ENCODE results near the gene SBNO2.

Gene SBNO2

GRCh38 chr19:1125601-1126467 lies 48.2 kb downstream of the SBNO2 start:
- no peak for TF ChIP-seq CTCF (IDR thresholded peaks at IDR 0.05; ENCODE audit: control insufficient read depth, extremely low read depth, insufficient read depth)
- DNase-seq (ENCODE audit: low read depth) = no peak
- no peak overlapping the region for H3K4me3 ChIP-seq (ENCODE audit: low read depth, low read length)

GRCh38 chr19:1123885-1124677 lies 50.0 kb downstream of the SBNO2 start:
- no peak for TF ChIP-seq CTCF (IDR thresholded peaks at IDR 0.05; ENCODE audit: control insufficient read depth, extremely low read depth, insufficient read depth)
- no peak overlapping the region for H3K4me3 ChIP-seq (ENCODE audit: low read depth, low read length)
- DNase-seq (ENCODE audit: low read depth) = no peak

- H3K4me3 ChIP-seq (ENCODE audit: low read depth, low read length) = no peak overlapping the region
- no peak for DNase-seq (ENCODE audit: low read depth)
- TF ChIP-seq CTCF (IDR thresholded peaks at IDR 0.05; ENCODE audit: control insufficient read depth, extremely low read depth, insufficient read depth) = no peak
Observed at GRCh38 chr19:1123381-1123780, 50.7 kb downstream of the SBNO2 start.

- no peak overlapping the region for H3K4me3 ChIP-seq (ENCODE audit: low read depth, low read length)
- DNase-seq (ENCODE audit: low read depth) = no peak
- TF ChIP-seq CTCF (IDR thresholded peaks at IDR 0.05; ENCODE audit: control insufficient read depth, extremely low read depth, insufficient read depth) = no peak
Observed at GRCh38 chr19:1122972-1123363, 51.1 kb downstream of the SBNO2 start.

GRCh38 chr19:1122021-1122971 lies 51.8 kb downstream of the SBNO2 start:
- DNase-seq (ENCODE audit: low read depth) = no peak
- H3K4me3 ChIP-seq (ENCODE audit: low read depth, low read length) = no peak overlapping the region
- TF ChIP-seq CTCF (IDR thresholded peaks at IDR 0.05; ENCODE audit: control insufficient read depth, extremely low read depth, insufficient read depth) = no peak

GRCh38 chr19:1121395-1121794 lies 52.7 kb downstream of the SBNO2 start:
- DNase-seq (ENCODE audit: low read depth) = no peak
- TF ChIP-seq CTCF (IDR thresholded peaks at IDR 0.05; ENCODE audit: control insufficient read depth, extremely low read depth, insufficient read depth) = no peak
- no peak overlapping the region for H3K4me3 ChIP-seq (ENCODE audit: low read depth, low read length)

Measured in LNCaP clone FGC (cell line).